HCT116 (cell line): Measurements from ENCODE around the gene MBP. TPM values are rescaled to one million over a fixed set of nuclear protein-coding genes. Genes with fewer than 3 reads are reported as not detected.

Experiments used
- ATAC-seq: fragments of 200-7000 bp; cut with Tn5 transposase; 2 replicates; pipeline ENCODE4 v1.9.1; 2020; ENCODE audit warnings: mild to moderate bottlenecking, moderate library complexity
- BruUV-seq: library from RNA; stranded (reverse); fragments of 400-500 nt; replicated peaks from 2 replicates; lab custom pipeline; 2021; lab: Mats Ljungman, UMichigan
- CTCF ChIA-PET: fragments of 300-600 bp; sonication (Branson Sonifier 250); formaldehyde crosslinking; loops from one replicate; lab custom pipeline; 2021; ENCODE audit warnings: antibody characterized with exemption; lab: Charles Lee
- POLR2A ChIA-PET: fragments of 300-600, 350-600 bp; sonication (Branson Sonifier 250); formaldehyde crosslinking; loops from one replicate; lab custom pipeline; 2021; ENCODE audit warnings: antibody characterized with exemption; lab: Charles Lee
- RAD21 ChIA-PET, 2 experiments: fragments of 300-600 bp; sonication (Branson Sonifier 250); formaldehyde crosslinking; loops; one replicate each; lab custom pipeline; 2023; ENCODE audit warnings: low total read pairs in 2 of 2; ENCODE audit not compliant: uncharacterized antibody in 2 of 2, unreplicated experiment in 2 of 2, low non-redundant PET in 1 of 2; lab: Charles Lee
- DNase-seq: peaks from one replicate; pipeline ENCODE4 v3.0.0-alpha.2; 2010; ENCODE audit warnings: low read depth, low spot score
- H2AFZ ChIP-seq: fragments of 200-600 bp; shearing (Covaris generic), sonication (generic); 2 replicates; pipeline ENCODE4 v1.6.1; 2017; ENCODE audit warnings: low read depth, mixed run types, mixed read lengths, antibody characterized with exemption, low read length; ENCODE audit not compliant: poor library complexity, severe bottlenecking
- H3K27ac ChIP-seq: 2 replicates; pipeline ENCODE4 v1.5.1; 2012; ENCODE audit warnings: low read depth, low read length
- H3K27me3 ChIP-seq: fragments of 200-600 bp; sonication (generic); 2 replicates; pipeline ENCODE4 v1.6.1; 2016; ENCODE audit warnings: mixed run types, low read length, mixed read lengths; ENCODE audit not compliant: insufficient read depth
- H3K36me3 ChIP-seq, 2 experiments: fragments of 200-500 bp in 1 of 2; fragments of 200-600 bp in 1 of 2; sonication (Bioruptor generic) in 1 of 2; sonication (generic) in 1 of 2; 2 replicates each; pipeline versions ENCODE4 v1.5.1 to v1.6.1; 2014 to 2016; ENCODE audit warnings: low read length in 2 of 2, inconsistent platforms in 1 of 2, mixed read lengths in 1 of 2, mixed run types in 1 of 2; ENCODE audit not compliant: insufficient read depth in 2 of 2, control insufficient read depth in 1 of 2
- H3K4me1 ChIP-seq, 2 experiments: fragments of 200-600 bp in 1 of 2; sonication (generic) in 1 of 2; 2 replicates each; pipeline versions ENCODE4 v1.5.1 to v1.6.1; 2012 to 2017; ENCODE audit warnings: low read length in 2 of 2, inconsistent platforms in 1 of 2, mild to moderate bottlenecking in 1 of 2, mixed read lengths in 1 of 2, mixed run types in 1 of 2, moderate library complexity in 1 of 2; ENCODE audit not compliant: insufficient read depth in 2 of 2, control insufficient read depth in 1 of 2
- H3K4me2 ChIP-seq: fragments of 200-600 bp; sonication (generic); 2 replicates; pipeline ENCODE4 v1.6.1; 2017; ENCODE audit warnings: mixed run types, low read length, mixed read lengths
- H3K4me3 ChIP-seq, 2 experiments: fragments of 200-600 bp in 1 of 2; sonication (generic) in 1 of 2; replicated peaks in 1 of 2; 2 replicates each; pipeline ENCODE4 v1.5.1; 2011 to 2016; ENCODE audit warnings: low read length in 2 of 2, control low read depth in 1 of 2, low read depth in 1 of 2, mild to moderate bottlenecking in 1 of 2, mixed read lengths in 1 of 2, mixed run types in 1 of 2
- H3K79me2 ChIP-seq: fragments of 200-600 bp; sonication (generic); 2 replicates; pipeline ENCODE4 v1.6.1; 2017; ENCODE audit warnings: mild to moderate bottlenecking, mixed run types, low read length, moderate library complexity, mixed read lengths; ENCODE audit not compliant: insufficient read depth
- H3K9ac ChIP-seq: fragments of 200-600 bp; sonication (generic); 2 replicates; pipeline ENCODE4 v1.6.1; 2016; ENCODE audit warnings: low read length, mixed read lengths
- H3K9me2 ChIP-seq: fragments of 200-600 bp; sonication (generic), shearing (Covaris generic); 2 replicates; pipeline ENCODE4 v1.6.1; 2017; ENCODE audit warnings: mixed run types, mild to moderate bottlenecking, moderate library complexity; ENCODE audit not compliant: insufficient read depth
- H3K9me3 ChIP-seq, 2 experiments: fragments of 200-500 bp in 1 of 2; fragments of 200-600 bp in 1 of 2; sonication (Bioruptor generic) in 1 of 2; sonication (generic) in 1 of 2; 2 replicates each; pipeline ENCODE4 v1.6.1; 2014 to 2017; ENCODE audit warnings: low read length in 2 of 2, mixed read lengths in 2 of 2, inconsistent platforms in 1 of 2, low read depth in 1 of 2, mild to moderate bottlenecking in 1 of 2, mixed run types in 1 of 2, moderate library complexity in 1 of 2; ENCODE audit not compliant: control insufficient read depth in 1 of 2, insufficient read depth in 1 of 2
- H4K20me1 ChIP-seq: fragments of 200-600 bp; sonication (generic), shearing (Covaris generic); 2 replicates; pipeline ENCODE4 v1.6.1; 2017; ENCODE audit warnings: mixed run types, mild to moderate bottlenecking, moderate library complexity; ENCODE audit not compliant: insufficient read depth
- CBX3 ChIP-seq: IDR thresholded peaks from 2 replicates; pipeline ENCODE4 v1.6.1; 2012; ENCODE audit warnings: low read depth
- EZH2phosphoT487 ChIP-seq: fragments of 200-600 bp; IDR thresholded peaks from 2 replicates; pipeline ENCODE4 v1.6.1; 2018; ENCODE audit warnings: antibody characterized with exemption, borderline replicate concordance
- JUND ChIP-seq: IDR thresholded peaks from 2 replicates; pipeline ENCODE4 v1.6.1; 2012
- RAD21 ChIP-seq: IDR thresholded peaks from 2 replicates; pipeline ENCODE4 v1.6.1; 2012; ENCODE audit warnings: low read depth, mild to moderate bottlenecking
- SIN3A ChIP-seq: IDR thresholded peaks from 2 replicates; pipeline ENCODE4 v1.6.1; 2012; ENCODE audit warnings: low read depth
- ZFX ChIP-seq: fragments of 450-650 bp; IDR thresholded peaks from 2 replicates; pipeline ENCODE4 v1.6.1; 2017
- intact Hi-C: fragments of 100-400 bp; cut with micrococcal nuclease; formaldehyde crosslinking; loops from 2 replicates; pipeline ENCODE4 v1.10.0; 2022
- total RNA-seq: library from RNA; stranded (reverse); gene quantifications from one replicate; pipeline ENCODE4 v1.2.1, GENCODE V29; 2021; ENCODE audit not compliant: unreplicated experiment
- TF ChIP-seq, protein P1 (sequence below): IDR thresholded peaks from 2 replicates; pipeline ENCODE4 v1.6.1; 2012
- TF ChIP-seq, protein P2 (sequence below): IDR thresholded peaks from 2 replicates; pipeline ENCODE4 v1.6.1; 2012
- TF ChIP-seq, protein P3 (sequence below): IDR thresholded peaks from 2 replicates; pipeline ENCODE4 v1.6.1; 2011; ENCODE audit warnings: mild to moderate bottlenecking, low read length, moderate library complexity; ENCODE audit not compliant: insufficient replicate concordance; ENCODE audit errors: extremely low read depth

The MBP gene
- total RNA-seq, 1 experiment from 2014 or later = 34.9 TPM

DNA sequence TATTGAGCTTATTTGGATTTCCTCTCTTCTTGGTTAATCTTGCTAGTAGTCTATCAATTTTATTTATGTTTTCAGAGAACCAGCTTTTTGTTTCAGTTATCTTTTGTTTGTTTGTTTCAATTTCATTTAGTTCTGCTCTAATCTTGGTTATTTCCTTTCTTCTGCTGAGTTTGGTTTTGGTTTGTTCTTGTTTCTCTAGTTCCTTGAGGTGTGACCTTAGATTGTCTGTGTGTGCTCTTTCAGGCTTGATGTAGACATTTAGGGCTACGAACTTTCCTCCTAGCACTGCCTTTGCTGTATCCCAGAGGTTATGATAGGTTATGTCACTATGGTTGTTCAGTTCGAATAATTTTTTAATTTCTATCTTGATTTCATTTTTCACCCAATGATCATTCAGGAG lies 168.6 kb downstream of the MBP start:
- Histone ChIP-seq H3K4me1 (no peaks in the 10 kb centered on the region), H4K20me1 (no peaks in the 10 kb centered on the region), H3K9me3 (no peaks in the 10 kb centered on the region), H3K9me2 (no peaks in the 10 kb centered on the region), H3K27me3 (no peaks in the 10 kb centered on the region), H2AFZ (no peak overlapping the region), H3K9ac (no peak overlapping the region), H3K4me2 (no peak overlapping the region), H3K4me3 (no peak overlapping the region), H3K36me3 (no peaks in the 10 kb centered on the region; a peak in 1 of 4 replicates), H3K79me2 (no peaks in the 10 kb centered on the region), H3K27ac (no peak overlapping the region)
- RAD21 ChIA-PET = no interaction called here
- POLR2A ChIA-PET = no interaction called here
- TF ChIP-seq, protein P1, sequence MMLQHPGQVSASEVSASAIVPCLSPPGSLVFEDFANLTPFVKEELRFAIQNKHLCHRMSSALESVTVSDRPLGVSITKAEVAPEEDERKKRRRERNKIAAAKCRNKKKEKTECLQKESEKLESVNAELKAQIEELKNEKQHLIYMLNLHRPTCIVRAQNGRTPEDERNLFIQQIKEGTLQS = no peak
- TF ChIP-seq JUND = no peak
- TF ChIP-seq CBX3 = no peak
- TF ChIP-seq, protein P2, sequence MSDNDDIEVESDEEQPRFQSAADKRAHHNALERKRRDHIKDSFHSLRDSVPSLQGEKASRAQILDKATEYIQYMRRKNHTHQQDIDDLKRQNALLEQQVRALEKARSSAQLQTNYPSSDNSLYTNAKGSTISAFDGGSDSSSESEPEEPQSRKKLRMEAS = no peak
- TF ChIP-seq SIN3A = no peak
- TF ChIP-seq, protein P3, sequence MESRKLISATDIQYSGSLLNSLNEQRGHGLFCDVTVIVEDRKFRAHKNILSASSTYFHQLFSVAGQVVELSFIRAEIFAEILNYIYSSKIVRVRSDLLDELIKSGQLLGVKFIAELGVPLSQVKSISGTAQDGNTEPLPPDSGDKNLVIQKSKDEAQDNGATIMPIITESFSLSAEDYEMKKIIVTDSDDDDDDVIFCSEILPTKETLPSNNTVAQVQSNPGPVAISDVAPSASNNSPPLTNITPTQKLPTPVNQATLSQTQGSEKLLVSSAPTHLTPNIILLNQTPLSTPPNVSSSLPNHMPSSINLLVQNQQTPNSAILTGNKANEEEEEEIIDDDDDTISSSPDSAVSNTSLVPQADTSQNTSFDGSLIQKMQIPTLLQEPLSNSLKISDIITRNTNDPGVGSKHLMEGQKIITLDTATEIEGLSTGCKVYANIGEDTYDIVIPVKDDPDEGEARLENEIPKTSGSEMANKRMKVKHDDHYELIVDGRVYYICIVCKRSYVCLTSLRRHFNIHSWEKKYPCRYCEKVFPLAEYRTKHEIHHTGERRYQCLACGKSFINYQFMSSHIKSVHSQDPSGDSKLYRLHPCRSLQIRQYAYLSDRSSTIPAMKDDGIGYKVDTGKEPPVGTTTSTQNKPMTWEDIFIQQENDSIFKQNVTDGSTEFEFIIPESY = no peak
- TF ChIP-seq EZH2phosphoT487 = no peak
- no peak for TF ChIP-seq ZFX
- no peak for TF ChIP-seq RAD21
- no peak for ATAC-seq
- intact Hi-C loops = loop anchor here (5.0 kb wide), 1 partner anchor 72 kb away; no protein-coding TSS in a partner anchor
- BruUV-seq = no TSS peak
- no peak for DNase-seq
- CTCF ChIA-PET = interaction anchor here (2.2 kb wide), 1 partner anchor 19 kb away, joined by 4 read pairs; no protein-coding TSS in a partner anchor
